Caki2 (cell line): ENCODE results near the gene PM20D2. TPM values are rescaled to one million over a fixed set of nuclear protein-coding genes. Genes with fewer than 3 reads are reported as not detected.
A peak's percentile ranks its signal among the peaks of the same experiment; 100 is the strongest.

Source experiments
- DNase-seq: peaks from one replicate; pipeline ENCODE4 v3.0.0-alpha.2; 2015; ENCODE audit warnings: low read depth
- in situ Hi-C: cut with HindIII; loops from 2 replicates; pipeline ENCODE4 v1.10.0; 2016; ENCODE audit warnings: low sequenced_read_pairs, low pct_unique_long_range_greater_than_20kb, mixed read lengths
- total RNA-seq: library from RNA; depleted of rRNA; stranded (reverse); fragments of >200 nt; shearing (Covaris generic); gene quantifications from 2 replicates; pipeline ENCODE4 v1.2.3, GENCODE V29; 2014; ENCODE audit warnings: low replicate concordance

Gene PM20D2
- total RNA-seq, 1 experiment from 2014 or later = 21.8 TPM

GRCh38 chr6:89139509-89140346, 6.1 kb upstream of the PM20D2 start:
- in situ Hi-C loops = no loop called here
- DNase-seq = peak; percentile 51

GRCh38 chr6:89140347-89141156, 5.3 kb upstream of the PM20D2 start:
- in situ Hi-C loops = no loop called here
- DNase-seq = peak; percentile 40

GRCh38 chr6:89144354-89144906, 1.4 kb upstream of the PM20D2 start:
- in situ Hi-C loops = no loop called here
- no peak for DNase-seq

- in situ Hi-C loops = no loop called here
- no peak for DNase-seq
Observed at GRCh38 chr6:89145091-89145955, 532 bp upstream of the PM20D2 start.

- in situ Hi-C loops = no loop called here
- no peak for DNase-seq
Observed at GRCh38 chr6:89146718-89147700, 1.2 kb downstream of the PM20D2 start.

GRCh38 chr6:89148016-89148750, 2.3 kb downstream of the PM20D2 start:
- DNase-seq = no peak
- in situ Hi-C loops = no loop called here

GRCh38 chr6:89154131-89154530, 8.3 kb downstream of the PM20D2 start:
- in situ Hi-C loops = no loop called here

GRCh38 chr6:89160331-89161092, 14.7 kb downstream of the PM20D2 start:
- no peak for DNase-seq
- in situ Hi-C loops = no loop called here

More at GRCh38 chr6:89154131-89154530, 8.3 kb downstream of the PM20D2 start:
- DNase-seq = no peak

- in situ Hi-C loops = no loop called here
Observed at GRCh38 chr6:89161326-89162046, 15.6 kb downstream of the PM20D2 start.

GRCh38 chr6:89162047-89162371, 16.2 kb downstream of the PM20D2 start:
- in situ Hi-C loops = no loop called here
- DNase-seq = no peak

More at GRCh38 chr6:89161326-89162046, 15.6 kb downstream of the PM20D2 start:
- DNase-seq = no peak

- in situ Hi-C loops = no loop called here
- no peak for DNase-seq
Observed at GRCh38 chr6:89172131-89172530, 26.3 kb downstream of the PM20D2 start.

- in situ Hi-C loops = no loop called here
- no peak for DNase-seq
Observed at GRCh38 chr6:89173634-89174033, 27.8 kb downstream of the PM20D2 start.

- in situ Hi-C loops = no loop called here
- DNase-seq = no peak
Observed at GRCh38 chr6:89180112-89180511, 34.3 kb downstream of the PM20D2 start.

- no peak for DNase-seq
- in situ Hi-C loops = no loop called here
Observed at GRCh38 chr6:89180971-89181370, 35.1 kb downstream of the PM20D2 start.

- DNase-seq = no peak
- in situ Hi-C loops = no loop called here
Observed at GRCh38 chr6:89183294-89183693, 37.4 kb downstream of the PM20D2 start.
